Activated naive CD8-positive, alpha-beta T cell treated with anti-CD3 and anti-CD28 coated beads, Interleukin-2, amount 50 U/mL, for 16 hours (primary cell): ENCODE results near the gene FRMD3.

Experiments used
- DNase-seq: peaks from one replicate; pipeline ENCODE4 v3.0.0-alpha.2; 2020; ENCODE audit warnings: low read depth, low spot score

Gene FRMD3

DNA sequence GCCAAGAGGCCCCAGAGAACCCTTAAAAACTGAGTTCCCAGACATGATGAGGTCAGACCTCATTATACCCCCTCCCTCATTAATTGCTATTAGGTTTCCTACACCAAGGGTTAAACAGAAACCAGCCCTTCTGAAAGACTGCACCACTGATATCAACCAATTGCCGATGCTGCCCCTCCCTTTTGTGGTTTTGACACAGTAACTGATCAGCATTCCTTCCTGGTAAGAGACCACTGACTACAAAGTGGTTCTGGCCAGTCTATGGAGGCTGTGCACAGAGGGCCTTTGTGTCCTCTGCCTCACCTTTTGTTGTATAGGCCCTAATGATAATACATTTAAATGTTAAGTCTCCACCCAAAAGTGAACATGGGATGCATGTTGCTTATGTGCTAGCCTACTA, 201.5 kb downstream of the FRMD3 start:
- no peak for DNase-seq

DNA sequence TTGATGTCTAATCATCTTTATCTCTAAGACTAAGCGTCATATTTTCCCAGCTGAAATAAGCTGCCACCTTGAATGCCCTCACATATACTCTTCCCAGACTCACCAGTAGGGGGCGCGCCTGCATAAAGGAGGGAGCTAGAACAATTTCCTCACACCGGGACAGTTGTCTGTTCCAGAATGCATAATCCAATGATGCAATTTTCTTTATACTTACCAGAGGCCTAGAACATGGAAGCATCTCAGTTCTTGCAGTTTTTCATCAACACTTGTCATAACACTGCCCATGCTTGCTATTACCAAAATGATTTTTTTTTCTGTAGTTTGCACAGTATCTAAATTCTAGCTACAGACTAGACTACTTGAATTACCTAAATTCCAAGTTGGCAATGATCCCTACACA, 203.9 kb downstream of the FRMD3 start:
- peak; percentile 6 for DNase-seq

DNA sequence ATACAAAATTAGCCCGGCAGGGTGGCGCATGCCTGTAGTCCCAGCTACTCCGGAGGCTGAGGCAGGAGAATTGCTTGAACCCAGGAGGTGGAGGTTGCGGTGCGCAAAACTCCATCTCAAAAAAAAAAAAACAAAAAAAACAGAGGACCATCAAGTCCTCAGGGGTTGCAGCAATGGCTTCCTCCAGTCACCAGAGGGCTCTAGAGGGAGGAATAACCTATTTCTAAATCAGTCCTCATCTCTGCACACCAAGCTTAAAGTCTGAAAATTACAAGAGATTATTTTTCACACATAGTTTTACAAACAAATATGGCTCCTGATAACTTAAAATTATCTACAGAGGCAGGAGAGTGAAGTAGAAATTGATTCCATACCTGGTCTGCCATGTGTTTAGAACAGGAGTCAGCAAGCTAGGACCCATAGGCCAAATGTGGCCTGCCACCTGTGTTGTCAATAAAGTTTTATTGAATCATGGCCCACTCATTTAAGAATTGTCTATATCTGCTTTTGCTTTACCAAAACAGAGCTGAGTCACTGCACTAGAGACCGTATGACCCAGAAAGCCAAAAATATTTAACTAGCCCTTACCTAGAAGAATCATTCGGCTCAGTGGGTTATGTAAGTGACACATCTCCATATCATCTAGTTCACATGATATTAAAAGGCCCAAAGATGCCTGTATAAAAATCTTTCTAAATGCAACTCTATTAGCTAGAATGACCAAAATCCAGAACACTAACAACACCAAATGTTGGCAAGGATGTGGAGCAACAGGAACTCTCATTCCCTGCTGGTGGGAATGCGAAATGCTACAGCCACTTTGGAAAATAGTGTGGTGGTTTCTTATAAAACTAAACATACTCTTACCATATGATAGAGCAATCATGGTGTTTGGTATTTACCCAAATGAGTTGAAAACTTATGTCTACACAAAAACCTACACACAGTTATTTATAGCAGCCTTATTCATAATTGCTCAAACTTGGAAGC, 207.7 kb downstream of the FRMD3 start:
- no peak for DNase-seq

DNA sequence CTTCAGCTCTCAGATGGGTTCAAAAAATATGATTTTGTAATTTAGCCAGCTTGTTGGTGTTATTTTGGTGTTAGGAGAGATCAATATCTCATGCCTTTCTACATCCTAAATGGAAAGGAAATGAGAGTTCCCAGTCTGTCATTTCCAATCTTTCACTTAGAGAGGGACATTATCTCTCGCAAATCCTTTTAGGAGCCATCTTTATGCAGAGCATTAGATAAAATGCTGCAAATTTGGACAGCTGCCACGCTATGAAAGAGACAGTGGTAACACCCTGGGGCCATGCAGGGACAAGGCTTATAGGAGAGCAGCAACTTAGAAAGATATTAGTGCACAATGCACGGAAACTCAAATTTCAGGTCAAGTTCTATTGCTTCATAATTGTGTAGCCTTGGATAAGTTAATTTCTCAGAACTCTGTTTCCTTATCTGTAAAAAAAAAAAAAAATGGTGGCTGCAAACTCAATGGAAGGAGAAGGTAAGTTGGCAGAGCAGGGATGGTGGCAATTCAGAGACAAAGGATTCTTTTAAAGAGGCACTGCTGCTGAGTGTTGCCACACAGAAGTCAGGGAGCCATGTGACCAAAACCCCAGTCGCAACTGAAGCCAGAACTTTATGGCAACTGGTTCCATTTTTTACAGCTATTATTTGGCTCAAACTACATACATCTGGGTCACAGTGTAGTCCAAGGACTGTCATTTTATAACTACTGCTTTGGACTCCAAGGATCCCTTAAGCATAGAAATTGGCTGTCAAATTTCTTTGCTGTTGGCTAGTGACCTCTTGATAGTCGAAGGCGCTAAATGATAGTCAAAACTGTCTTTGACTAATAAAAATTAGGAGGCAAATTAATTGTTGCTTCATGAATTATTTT, 210.2 kb downstream of the FRMD3 start:
- no peak for DNase-seq

DNA sequence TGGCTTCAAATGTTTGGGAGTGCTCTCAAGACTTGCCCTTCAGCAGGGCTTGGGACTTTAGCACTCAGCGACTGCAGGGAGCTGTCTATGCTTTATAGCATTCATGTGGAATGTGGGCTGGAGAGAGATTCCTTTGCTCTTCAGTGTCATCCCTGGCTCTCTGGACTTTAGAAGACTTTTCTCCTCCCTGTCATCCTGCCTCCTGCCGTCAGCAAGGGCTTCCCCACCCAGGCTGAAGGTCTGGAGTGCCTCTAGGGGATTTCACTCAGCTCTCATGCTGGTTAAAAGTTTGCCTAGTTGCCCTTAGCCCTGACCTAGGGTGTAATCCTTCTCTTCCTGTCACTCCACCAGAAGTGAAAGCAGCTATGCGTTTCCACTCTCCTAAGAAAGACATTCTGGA, 210.9 kb downstream of the FRMD3 start:
- no peak for DNase-seq

DNA sequence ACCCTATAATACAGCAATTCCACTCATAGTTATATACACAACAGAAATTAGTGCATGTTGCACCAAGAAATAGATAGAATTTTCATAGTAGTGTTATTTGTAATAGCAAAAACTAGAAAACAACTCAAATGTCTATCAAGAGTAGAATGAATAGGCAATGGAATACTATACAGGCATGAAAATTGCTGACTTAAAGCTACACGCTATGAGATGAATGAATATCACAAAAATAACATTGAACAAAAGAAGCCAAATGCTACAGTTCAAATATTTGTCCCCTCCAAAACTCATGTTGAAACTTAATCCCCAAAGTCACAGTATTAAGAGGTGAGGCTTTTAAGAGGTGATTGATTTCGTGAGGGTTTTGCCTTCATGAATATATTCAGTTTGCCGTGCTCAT, 215.1 kb downstream of the FRMD3 start:
- DNase-seq, result no peak

DNA sequence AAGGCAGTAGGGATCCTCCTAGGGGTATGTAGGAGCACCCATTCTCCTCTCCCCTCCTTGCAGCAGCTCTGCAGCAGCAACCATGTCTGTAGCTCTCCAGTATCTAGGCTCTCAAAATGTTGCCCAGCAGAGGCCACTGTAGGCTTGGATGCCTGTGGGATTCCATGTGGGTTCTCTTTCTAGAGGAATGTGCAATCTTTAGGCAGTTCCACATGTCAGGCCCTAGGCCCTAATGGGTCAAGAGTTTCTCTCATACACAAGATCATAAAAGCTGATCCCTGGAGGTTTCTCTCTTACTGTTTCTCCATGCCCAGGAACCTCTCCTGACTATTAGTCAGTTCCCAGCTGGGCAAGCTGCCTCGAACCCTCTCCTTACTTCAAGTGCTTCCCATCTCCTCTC, 215.8 kb downstream of the FRMD3 start:
- DNase-seq, result no peak

DNA sequence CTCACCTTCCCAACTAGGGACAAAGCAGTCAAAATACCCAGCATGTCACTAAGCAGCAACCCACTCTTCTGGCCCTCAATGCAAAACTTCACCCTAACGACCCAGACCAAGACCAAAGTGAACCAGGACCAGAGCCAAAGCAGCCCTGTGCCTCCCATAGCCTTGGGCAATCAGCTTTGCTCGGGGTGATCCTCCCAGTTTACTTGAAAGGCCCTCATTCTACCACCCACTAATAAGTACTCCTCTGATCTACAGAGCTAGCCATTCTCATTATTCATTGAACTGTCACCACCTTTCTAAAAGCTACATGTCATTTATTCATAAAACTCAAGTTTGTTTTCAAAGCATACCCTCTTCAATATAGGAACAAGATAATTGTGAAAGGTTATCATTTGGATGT, 221.0 kb downstream of the FRMD3 start:
- DNase-seq, result no peak

DNA sequence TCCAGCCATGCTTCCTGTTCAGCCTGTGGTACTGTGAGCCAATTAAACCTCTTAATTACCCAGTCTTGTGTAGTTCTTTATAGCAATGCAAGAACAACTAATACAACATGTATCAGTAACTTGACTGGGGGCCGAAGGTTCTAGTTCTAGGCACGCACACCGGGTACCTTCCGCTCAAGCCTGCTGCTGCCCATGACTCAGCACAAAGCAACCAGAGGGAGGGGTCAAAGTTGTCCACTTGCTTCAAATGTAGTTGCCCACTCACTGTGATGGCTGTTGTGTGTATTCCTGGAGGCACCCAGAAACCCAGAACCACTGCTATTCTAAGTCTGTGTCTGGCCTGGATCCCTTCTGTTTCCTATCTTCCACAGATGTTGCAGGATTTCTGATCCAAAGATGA, 222.6 kb downstream of the FRMD3 start:
- DNase-seq, result no peak

DNA sequence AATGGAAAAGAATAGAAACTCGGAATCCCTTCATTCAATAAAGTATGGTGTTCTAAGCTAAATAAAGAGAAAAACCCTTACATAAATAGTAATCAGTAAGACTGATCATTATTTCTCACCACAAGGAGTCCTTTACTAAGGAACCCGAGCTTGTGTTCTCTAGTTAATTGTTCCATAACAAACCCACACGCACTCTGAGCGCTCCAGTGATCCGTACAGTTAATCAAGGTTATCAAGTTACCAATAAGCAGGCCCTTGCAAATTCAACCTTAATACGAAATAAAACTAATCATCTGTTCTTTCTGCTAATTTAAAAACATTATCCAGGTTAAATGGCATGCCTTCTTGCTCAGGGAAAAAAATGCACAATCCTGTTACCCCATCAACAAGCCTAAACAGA, 224.4 kb downstream of the FRMD3 start:
- DNase-seq, result no peak

DNA sequence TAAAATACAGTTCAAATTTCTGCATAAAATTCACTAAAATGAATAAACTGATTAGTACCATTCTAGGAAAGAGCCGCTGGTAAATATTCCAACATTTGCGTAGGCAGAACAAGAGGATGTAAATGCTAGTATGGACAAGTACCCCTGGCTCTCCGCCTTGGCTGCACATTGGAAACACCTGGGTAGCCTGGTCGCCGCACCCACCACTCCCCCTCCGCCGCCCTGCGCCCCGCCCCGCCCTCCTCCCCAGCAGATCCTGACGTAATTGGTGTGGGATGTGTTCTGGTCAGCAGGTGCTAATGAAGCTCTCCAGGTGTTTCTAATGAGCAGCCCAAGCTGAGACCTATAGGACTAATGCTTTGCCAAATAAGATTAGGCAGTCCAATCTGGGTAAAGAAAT, 225.7 kb downstream of the FRMD3 start:
- DNase-seq, result no peak

DNA sequence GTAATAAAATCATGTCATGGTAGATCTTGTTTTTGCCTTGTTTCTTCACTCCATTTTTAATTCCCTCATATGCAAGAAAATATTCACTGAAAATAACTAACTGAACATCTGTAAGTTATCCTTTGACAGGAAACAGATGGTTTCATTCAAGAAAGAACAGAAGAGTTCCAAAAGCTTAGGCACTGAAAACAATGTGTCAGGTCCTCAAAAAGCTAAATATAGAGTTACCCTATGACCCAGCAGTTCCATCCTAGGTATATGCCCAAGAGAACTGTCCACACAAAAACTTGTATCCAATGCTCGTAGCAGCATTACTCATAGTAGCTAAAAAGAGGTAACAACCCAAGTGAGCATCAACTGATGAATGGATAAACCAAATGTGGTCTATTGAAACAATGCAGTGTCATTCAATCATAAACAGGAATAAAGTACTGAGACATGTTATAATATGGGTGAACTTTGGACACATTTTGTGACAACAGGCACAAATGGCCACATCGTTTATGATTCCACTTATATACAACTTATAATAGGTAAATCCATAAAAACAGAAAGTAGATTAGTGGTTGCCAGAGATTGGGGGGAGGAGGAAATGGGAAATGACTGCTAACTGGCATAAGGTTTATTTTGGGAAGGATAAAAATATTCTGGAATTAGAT, 231.0 kb downstream of the FRMD3 start:
- DNase-seq, result no peak

DNA sequence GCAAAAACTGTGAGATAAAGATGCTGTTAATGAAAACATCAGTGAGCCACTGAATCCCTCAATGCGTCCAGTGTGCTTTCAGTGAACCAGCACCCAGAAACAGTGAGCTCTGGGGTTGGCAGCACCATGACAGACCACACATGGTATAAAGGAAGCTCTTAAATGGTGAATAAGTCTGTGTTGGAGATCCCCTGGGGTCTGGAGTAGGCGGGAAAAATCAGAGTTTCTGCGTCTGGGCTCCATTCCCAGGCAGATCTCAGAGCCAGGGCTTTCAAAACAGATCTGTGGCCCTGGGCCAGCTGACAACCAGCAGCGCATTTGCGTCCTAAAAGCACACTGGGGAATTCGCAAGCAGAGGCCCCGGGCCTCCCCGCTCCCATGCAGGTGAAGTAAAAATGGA, 233.5 kb downstream of the FRMD3 start:
- no peak for DNase-seq

DNA sequence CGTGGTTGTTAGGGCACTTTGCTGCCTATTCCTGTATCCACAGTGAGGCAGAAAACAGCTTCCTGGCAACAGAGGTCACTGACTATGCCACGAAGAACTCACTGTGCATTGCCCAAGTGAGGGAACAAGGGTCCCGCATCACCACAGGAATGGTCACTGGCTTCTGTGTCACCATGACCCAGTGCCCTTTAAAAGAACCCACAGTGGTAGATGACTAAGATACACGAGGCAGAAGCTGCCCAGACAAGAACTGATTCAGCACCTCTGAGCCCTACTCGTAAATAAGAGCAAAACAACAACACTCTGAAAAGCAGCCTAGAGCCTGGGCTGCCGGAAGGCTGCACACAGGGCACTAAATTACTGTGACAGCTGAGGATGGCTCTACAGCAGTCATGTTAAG, 238.6 kb downstream of the FRMD3 start:
- no peak for DNase-seq

DNA sequence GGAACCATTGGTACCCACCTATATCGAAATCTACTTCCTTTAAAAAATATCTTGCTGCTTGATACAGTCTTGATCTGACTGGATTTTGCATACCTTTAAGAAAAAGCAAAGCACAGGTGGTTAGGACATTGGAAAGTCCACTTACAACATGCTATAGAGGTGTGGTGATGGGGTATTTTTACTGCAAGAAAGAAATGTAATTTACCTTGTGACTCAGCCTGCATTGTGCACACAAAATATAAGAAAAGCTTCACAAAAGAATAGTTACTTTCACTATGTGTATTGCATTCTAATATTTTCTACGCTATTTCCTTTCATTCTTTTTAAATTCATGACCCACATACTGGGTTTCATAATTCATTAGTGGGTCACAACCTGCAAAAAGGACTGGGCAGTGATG, 239.1 kb downstream of the FRMD3 start:
- DNase-seq, result no peak

DNA sequence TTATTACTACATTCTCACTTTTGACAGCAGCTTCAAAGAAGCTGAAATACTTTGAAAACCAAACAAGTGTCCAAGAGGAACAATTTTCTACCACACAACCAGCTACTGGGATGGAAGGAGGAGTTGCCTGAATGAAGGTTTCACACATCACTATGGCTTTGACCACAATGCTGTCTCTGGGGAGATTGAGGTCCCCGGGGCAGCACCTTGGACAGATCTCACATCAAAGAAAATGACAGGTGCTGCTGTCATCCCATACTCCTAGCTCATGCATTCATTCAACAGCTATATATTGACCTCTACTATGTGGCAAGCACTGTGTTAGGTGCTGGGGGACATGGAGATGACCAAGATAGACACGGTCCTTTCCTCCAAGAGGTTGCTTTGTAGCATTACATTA, 242.1 kb downstream of the FRMD3 start:
- DNase-seq, result no peak

DNA sequence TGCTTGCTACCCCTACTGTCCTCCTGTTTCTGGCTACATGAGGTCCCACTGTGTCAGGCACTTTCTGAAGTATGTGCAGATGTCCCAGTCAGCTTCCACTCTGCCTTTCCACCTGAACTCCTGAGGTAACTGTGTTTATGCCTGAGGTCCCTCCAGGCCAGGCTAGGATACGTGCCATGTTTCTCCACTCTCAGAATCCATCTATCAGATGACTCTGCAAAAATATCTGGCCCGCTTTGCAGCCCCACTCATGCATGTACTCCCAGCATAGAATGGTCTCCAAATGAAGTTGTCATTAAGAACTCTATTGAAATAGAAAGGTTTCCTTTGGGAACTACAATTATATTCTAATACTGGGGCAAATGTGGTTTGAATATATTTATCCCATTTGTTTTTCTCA, 243.4 kb downstream of the FRMD3 start:
- no peak for DNase-seq

DNA sequence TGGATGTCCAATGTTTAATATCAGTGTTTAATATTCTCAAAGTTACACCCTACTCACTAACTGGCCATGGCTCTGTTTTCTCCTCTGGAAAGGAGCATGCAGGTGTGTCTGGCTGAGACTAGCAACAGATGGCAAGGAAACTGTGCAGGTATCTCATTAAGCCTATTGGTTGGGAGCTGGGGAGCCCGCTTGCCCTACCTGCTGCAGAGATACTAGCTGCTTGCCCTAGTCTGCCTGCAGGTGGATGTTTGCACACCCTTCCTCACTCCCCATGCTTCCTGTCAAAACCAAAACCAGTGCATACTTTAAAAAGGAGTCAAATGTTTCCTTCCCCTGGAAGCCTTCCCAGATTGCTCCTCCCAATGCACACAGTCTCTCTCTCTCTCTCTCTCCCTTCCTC, 247.0 kb downstream of the FRMD3 start:
- DNase-seq, result no peak

DNA sequence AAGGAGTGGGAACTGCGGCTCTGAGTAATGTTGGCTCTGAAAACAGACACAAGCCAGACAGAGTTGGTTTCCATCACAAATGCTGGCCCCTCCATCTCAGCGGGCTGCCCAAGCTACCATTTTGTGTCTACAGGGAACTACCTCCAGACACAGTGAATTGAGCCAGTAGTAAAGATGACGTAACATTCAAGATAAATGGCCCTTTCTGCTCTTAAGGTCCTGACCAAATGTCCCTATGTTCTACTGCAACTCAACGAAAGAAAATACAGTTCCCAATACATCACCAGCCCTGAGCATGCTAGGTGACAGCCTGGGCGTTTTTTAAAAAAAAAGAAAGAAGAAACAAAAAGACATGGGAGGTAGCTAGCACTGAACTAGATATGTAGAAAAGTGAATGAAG, 247.5 kb downstream of the FRMD3 start:
- DNase-seq, result no peak

DNA sequence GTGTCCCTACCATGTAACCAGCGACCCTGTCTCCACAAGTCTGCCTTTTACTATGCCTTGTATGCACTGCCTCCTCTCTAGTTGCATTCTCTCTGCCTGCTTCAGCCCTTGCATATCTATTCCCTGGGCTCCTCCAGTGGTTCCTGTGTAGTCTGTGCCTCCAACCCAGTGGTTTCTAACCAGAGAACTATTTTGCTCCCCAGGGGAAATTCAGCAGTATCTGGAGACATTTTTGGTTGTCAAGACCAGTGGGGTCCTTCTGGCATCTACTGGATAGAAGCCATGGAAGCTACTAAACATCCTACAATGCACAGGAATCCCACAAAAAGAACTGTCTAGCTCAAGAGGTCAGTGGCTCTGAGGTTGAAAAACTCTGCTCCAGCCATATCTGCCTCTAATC, 251.2 kb downstream of the FRMD3 start:
- DNase-seq, result no peak

DNA sequence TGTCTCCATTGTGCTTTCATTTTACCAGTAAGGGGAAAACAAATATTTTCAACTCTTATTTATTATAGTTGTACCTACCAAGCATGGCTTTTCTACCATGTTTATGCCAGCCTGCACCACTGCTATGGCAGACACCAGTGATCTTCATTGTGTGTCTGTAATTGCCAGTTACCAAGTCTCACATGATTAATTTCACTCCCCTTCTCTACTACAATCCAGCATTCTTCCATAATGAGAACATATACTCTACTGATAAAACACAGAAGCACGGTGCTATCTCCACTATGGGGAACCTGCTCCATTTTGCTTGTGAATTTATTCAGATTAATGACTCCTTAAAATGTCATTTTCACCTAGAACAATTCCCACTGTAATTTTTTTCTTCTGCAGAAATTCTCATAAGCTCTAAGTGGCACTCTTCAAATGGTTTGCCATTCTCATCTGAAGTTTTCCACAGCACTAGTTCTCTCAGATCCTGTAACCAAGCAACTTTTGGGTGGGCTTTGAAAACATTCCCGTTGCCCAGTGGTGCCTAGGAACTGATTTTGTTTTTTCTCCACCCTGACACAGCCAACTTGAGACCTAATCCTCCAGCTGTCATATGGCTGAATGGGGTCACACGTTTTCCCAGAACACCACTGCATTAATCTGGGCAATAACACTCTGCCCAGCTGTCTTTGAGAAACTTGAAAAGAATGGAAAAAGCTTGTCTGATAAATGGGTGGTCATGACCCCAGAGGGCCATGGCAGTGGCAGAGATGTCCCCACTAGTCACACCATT, 252.6 kb downstream of the FRMD3 start:
- no peak for DNase-seq
